Smooth muscle cell (in vitro differentiated cells): Measurements from ENCODE around the gene TMEM52. TPM values are rescaled to one million over a fixed set of nuclear protein-coding genes. Genes with fewer than 3 reads are reported as not detected.

Source experiments
- DNase-seq: peaks from one replicate; lab custom pipeline; 2025; ENCODE audit not compliant: unreplicated experiment; lab: John Stamatoyannopoulos, UW
- H2AFZ ChIP-seq: fragments of 200-600 bp; sonication (generic); 2 replicates; pipeline ENCODE4 v1.6.0; 2016; ENCODE audit warnings: antibody characterized with exemption, low read depth, mild to moderate bottlenecking
- H3F3A ChIP-seq: fragments of 200-600 bp; sonication (generic); 2 replicates; pipeline ENCODE4 v1.6.0; 2017; ENCODE audit warnings: antibody characterized with exemption, low read depth
- H3K27ac ChIP-seq: fragments of 200-600 bp; sonication (generic); 2 replicates; pipeline ENCODE4 v1.5.1; 2016; ENCODE audit warnings: low read depth, mild to moderate bottlenecking
- H3K27me3 ChIP-seq: fragments of 200-600 bp; sonication (generic); 2 replicates; pipeline ENCODE4 v1.6.1; 2016; ENCODE audit warnings: low read depth, mild to moderate bottlenecking
- H3K36me3 ChIP-seq: fragments of 200-600 bp; sonication (generic); 2 replicates; pipeline ENCODE4 v1.5.1; 2016; ENCODE audit warnings: low read depth
- H3K4me1 ChIP-seq: fragments of 200-600 bp; sonication (generic); 2 replicates; pipeline ENCODE4 v1.5.1; 2016; ENCODE audit warnings: low read depth
- H3K4me2 ChIP-seq: fragments of 200-600 bp; sonication (generic); 2 replicates; pipeline ENCODE4 v1.6.0; 2016; ENCODE audit warnings: mild to moderate bottlenecking
- H3K4me3 ChIP-seq: fragments of 200-600 bp; sonication (generic); 2 replicates; pipeline ENCODE4 v1.5.1; 2016; ENCODE audit warnings: mild to moderate bottlenecking
- H3K79me2 ChIP-seq: fragments of 200-600 bp; sonication (generic); 2 replicates; pipeline ENCODE4 v1.6.0; 2016; ENCODE audit warnings: low read depth, mild to moderate bottlenecking
- H3K9ac ChIP-seq: fragments of 200-600 bp; sonication (generic); 2 replicates; pipeline ENCODE4 v1.6.0; 2016; ENCODE audit warnings: low read depth
- H3K9me3 ChIP-seq: fragments of 200-600 bp; sonication (generic); replicated peaks from 2 replicates; pipeline ENCODE4 v1.5.1; 2016; ENCODE audit warnings: low read depth
- H4K20me1 ChIP-seq: fragments of 200-600 bp; sonication (generic); 2 replicates; pipeline ENCODE4 v1.6.0; 2016; ENCODE audit warnings: low read depth
- CTCF ChIP-seq: fragments of 200-600 bp; sonication (generic); IDR thresholded peaks from 2 replicates; pipeline ENCODE4 v1.5.1; 2017; ENCODE audit warnings: borderline replicate concordance, mild to moderate bottlenecking, antibody characterized with exemption; ENCODE audit not compliant: insufficient read depth, poor library complexity, severe bottlenecking
- WGBS: methylation state at CpG from one replicate; pipeline ENCODE4 v1.1.7; 2016; ENCODE audit warnings: low lambda C conversion rate; 5-methylcytosine and 5-hydroxymethylcytosine counted together
- polyA plus RNA-seq: library from polyadenylated mRNA; unstranded; fragments of >200 nt; fragmentation: Nextera tagmentation; extraction: Ambion mirVana; gene quantifications from 2 replicates; pipeline ENCODE4 v1.2.1, GENCODE V29; 2016
- total RNA-seq: library from RNA; depleted of rRNA; stranded (reverse); fragments of >200 nt; gene quantifications from 2 replicates; pipeline ENCODE4 v1.2.3, GENCODE V29; 2014

Gene TMEM52
- total and polyA plus RNA-seq, 2 experiments from 2014 or later = 0.18 to 1.7 TPM

- Histone ChIP-seq H3F3A (no peaks in the 10 kb centered on the region), H3K36me3 (no peaks in the 10 kb centered on the region), H3K27ac (no peak overlapping the region), H3K79me2 (no peaks in the 10 kb centered on the region), H3K4me1 (no peaks in the 10 kb centered on the region), H3K4me2 (peak overlapping the region; percentile 84), H3K9me3 (no peaks in the 10 kb centered on the region), H3K27me3 (no peaks in the 10 kb centered on the region), H4K20me1 (no peaks in the 10 kb centered on the region), H2AFZ (peak overlapping the region; percentile 49), H3K4me3 (peak overlapping the region; percentile 45), H3K9ac (no peak overlapping the region)
- 20% methylated on average over 37 of the region's 37 CpGs for WGBS
- peak; percentile 23 for DNase-seq
- TF ChIP-seq CTCF = peak; percentile 88
These were observed 24.9 kb upstream of the TMEM52 start for GRCh38 chr1:1943834-1944570.

DNA sequence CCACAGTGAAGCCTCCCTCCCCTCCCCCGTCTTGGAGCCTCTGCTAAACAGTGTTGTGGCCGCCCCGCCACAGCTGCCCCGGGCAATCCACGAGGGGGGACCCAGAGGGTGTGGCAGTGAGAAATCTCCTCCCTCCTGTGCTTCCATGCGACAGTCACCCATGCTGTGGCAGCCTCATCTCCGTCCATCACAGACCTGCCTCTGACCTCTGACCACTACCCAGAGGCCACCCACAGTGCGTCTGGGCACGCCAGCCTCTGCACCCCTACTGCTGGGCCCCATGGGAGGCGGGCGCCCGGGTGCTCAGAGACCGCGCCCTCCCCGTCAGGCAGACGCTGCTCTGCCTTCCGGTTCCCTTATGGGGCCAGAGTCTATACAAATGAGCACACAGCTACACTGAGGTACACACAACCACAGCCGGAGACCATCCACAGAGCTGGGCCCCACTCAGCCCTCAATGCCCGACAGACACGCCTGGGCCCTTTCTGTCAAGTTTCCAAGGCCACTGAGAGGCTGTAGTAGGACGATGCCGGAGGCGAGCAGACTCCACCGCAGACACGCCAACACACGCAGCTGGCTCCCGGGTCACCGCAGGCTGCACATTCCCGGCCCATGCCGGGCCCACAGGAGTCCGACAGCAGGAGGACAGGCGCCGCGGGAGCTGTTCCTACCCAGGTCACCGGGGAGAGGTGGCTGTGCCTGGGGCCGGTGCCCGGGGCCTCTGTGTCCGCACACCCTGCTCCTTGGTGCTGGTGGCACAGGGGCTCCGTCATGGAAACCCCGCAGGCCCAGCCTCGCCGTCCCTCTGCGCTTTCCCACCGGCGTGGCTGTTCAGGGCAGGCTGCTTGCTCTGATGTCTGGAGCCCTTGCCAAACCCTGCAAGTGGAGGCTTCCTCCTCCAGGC lies 23.9 kb upstream of the TMEM52 start:
- no peaks in the 10 kb centered on the region for H3K79me2 ChIP-seq
- DNase-seq = no peak
- H2AFZ ChIP-seq = no peak overlapping the region
- H3K27me3 ChIP-seq = no peaks in the 10 kb centered on the region
- no peak for TF ChIP-seq CTCF
- H3K9ac ChIP-seq = no peak overlapping the region
- H3K4me2 ChIP-seq = no peak overlapping the region
- no peak overlapping the region for H3K27ac ChIP-seq
- no peak overlapping the region for H3K4me3 ChIP-seq
- no peaks in the 10 kb centered on the region for H4K20me1 ChIP-seq
- no peaks in the 10 kb centered on the region for H3K4me1 ChIP-seq
- no peaks in the 10 kb centered on the region for H3F3A ChIP-seq
- 93% methylated on average over 44 of the region's 45 CpGs for WGBS
- no peaks in the 10 kb centered on the region for H3K36me3 ChIP-seq
- no peaks in the 10 kb centered on the region for H3K9me3 ChIP-seq

- Histone ChIP-seq H2AFZ (no peak overlapping the region), H3K4me1 (no peaks in the 10 kb centered on the region), H3F3A (no peaks in the 10 kb centered on the region), H3K9ac (no peak overlapping the region), H3K4me2 (no peak overlapping the region), H3K79me2 (no peaks in the 10 kb centered on the region), H3K36me3 (no peaks in the 10 kb centered on the region), H3K4me3 (no peak overlapping the region), H3K27me3 (no peaks in the 10 kb centered on the region), H3K9me3 (no peaks in the 10 kb centered on the region), H3K27ac (no peak overlapping the region), H4K20me1 (no peaks in the 10 kb centered on the region)
- no peak for TF ChIP-seq CTCF
- no peak for DNase-seq
- WGBS = 89% methylated on average over 38 of the region's 39 CpGs
These were observed 23.0 kb upstream of the TMEM52 start for GRCh38 chr1:1941868-1942752.
